ENCODE data around the gene SV2C.
"Not testable (repeated sequence)": the region's sequence is repeated elsewhere in the genome, so short reads cannot be mapped to it uniquely, and the experiment has no call there.

GRCh38 chr5:76335451-76335850, 252.3 kb downstream of the SV2C start:
- TF ChIP-seq CTCF (IDR thresholded peaks at IDR 0.05); POLR2A (IDR thresholded peaks at IDR 0.05); POLR2AphosphoS5 (IDR thresholded peaks at IDR 0.05; ENCODE audit: insufficient read depth in 1 of 2, low read depth in 1 of 2): not testable (repeated sequence)

Measured in vagina (tissue), 2 donors.